ENCODE results near the gene METRNL. TPM values are rescaled to one million over a fixed set of nuclear protein-coding genes. Genes with fewer than 3 reads are reported as not detected.

Gene METRNL
- total and polyA plus RNA-seq, 8 donors, result 11.1 to 28.3 (median 18.0) TPM

- no peak for TF ChIP-seq CTCF (IDR thresholded peaks at IDR 0.05)
- no peak overlapping the region for H3K27ac ChIP-seq
- H3K27me3 ChIP-seq, result no peaks in the 10 kb centered on the region
- peak in 3 of 6 donors; percentile 10 to 49 (median 46) for DNase-seq
- ATAC-seq, result no peak
- 73 to 82% methylated on average over 23 to 24 of the region's 24 CpGs for WGBS, 2 donors
- no peaks in the 10 kb centered on the region for H3K9me3 ChIP-seq
- peaks cover 0 to 5% (median 0%) of the 10 kb centered on the region in 3 donors for H3K4me1 ChIP-seq
- no peak overlapping the region for H3K4me3 ChIP-seq
- no peak for FAIRE-seq
- intact Hi-C loops (cut with DNase I), result no loop called here
- no peaks in the 10 kb centered on the region for H3K36me3 ChIP-seq
Observed at GRCh38 chr17:83062011-83062817, 17.2 kb upstream of the METRNL start.

GRCh38 chr17:83062818-83063671 lies 16.4 kb upstream of the METRNL start:
- TF ChIP-seq CTCF (IDR thresholded peaks at IDR 0.05), result no peak
- no peaks in the 10 kb centered on the region for H3K27me3 ChIP-seq
- WGBS, 2 donors, result 89 to 92% methylated on average over 29 to 30 of the region's 30 CpGs
- no peak overlapping the region for H3K4me3 ChIP-seq
- no peaks in the 10 kb centered on the region for H3K9me3 ChIP-seq
- peaks cover 0 to 5% (median 0%) of the 10 kb centered on the region in 3 donors for H3K4me1 ChIP-seq
- no peak overlapping the region for H3K27ac ChIP-seq
- peak in 3 of 6 donors; percentile 9 to 45 (median 11) for DNase-seq
- intact Hi-C loops (cut with DNase I), result no loop called here
- no peak for FAIRE-seq
- ATAC-seq, result no peak
- H3K36me3 ChIP-seq, result no peaks in the 10 kb centered on the region

GRCh38 chr17:83064021-83064731 lies 15.2 kb upstream of the METRNL start:
- ATAC-seq (peak in 2 of 4 donors; percentile 38 to 55), FAIRE-seq (no peak), DNase-seq (peak; percentile 1 to 67 (median 22))
- no peak for TF ChIP-seq CTCF (IDR thresholded peaks at IDR 0.05)
- H3K9me3 ChIP-seq, result no peaks in the 10 kb centered on the region
- H3K36me3 ChIP-seq, result no peaks in the 10 kb centered on the region
- H3K27me3 ChIP-seq, result no peaks in the 10 kb centered on the region
- intact Hi-C loops (cut with DNase I), result no loop called here
- no peak overlapping the region for H3K4me3 ChIP-seq
- no peak overlapping the region for H3K27ac ChIP-seq
- H3K4me1 ChIP-seq, result peaks cover 0 to 5% (median 0%) of the 10 kb centered on the region in 3 donors
- WGBS, 2 donors, result 74 to 79% methylated on average over 18 of the region's 18 CpGs

GRCh38 chr17:83064732-83065659 lies 14.4 kb upstream of the METRNL start:
- Histone ChIP-seq H3K4me3 (no peak overlapping the region), H3K36me3 (no peaks in the 10 kb centered on the region), H3K27me3 (no peaks in the 10 kb centered on the region), H3K27ac (no peak overlapping the region), H3K4me1 (peaks cover 0 to 5% (median 0%) of the 10 kb centered on the region in 3 donors), H3K9me3 (no peaks in the 10 kb centered on the region)
- WGBS, 2 donors, result 68 to 72% methylated on average over 37 of the region's 37 CpGs
- FAIRE-seq (no peak), DNase-seq (peak; percentile 49 to 85 (median 80)), ATAC-seq (peak; percentile 58 to 85 (median 80))
- TF ChIP-seq CTCF (IDR thresholded peaks at IDR 0.05), result no peak
- intact Hi-C loops (cut with DNase I), result no loop called here

Data from pancreas (tissue), 10 donors.